OCI-LY1 (cell line): Measurements from ENCODE around the gene TMEM37.

Source experiments
- H2AFZ ChIP-seq: fragments of 200-600 bp; sonication (generic), shearing (Covaris generic); 2 replicates; pipeline ENCODE4 v1.6.0; 2014; ENCODE audit warnings: antibody characterized with exemption, mild to moderate bottlenecking, low read length
- H3F3A ChIP-seq: fragments of 200-600 bp; sonication (generic), shearing (Covaris generic); 2 replicates; pipeline ENCODE4 v1.6.0; 2014; ENCODE audit warnings: mild to moderate bottlenecking, antibody characterized with exemption, low read length, moderate library complexity; ENCODE audit not compliant: insufficient read depth
- H3K27ac ChIP-seq: fragments of 200-600 bp; sonication (generic); 2 replicates; pipeline ENCODE4 v1.5.1; 2014; ENCODE audit warnings: low read length, mixed run types, mild to moderate bottlenecking, low read depth; ENCODE audit not compliant: poor library complexity, severe bottlenecking
- H3K27me3 ChIP-seq: fragments of 200-600 bp; sonication (generic); 2 replicates; pipeline ENCODE4 v1.6.0; 2014; ENCODE audit warnings: antibody characterized with exemption, mild to moderate bottlenecking, low read length, moderate library complexity; ENCODE audit not compliant: insufficient read depth
- H3K36me3 ChIP-seq: fragments of 200-600 bp; sonication (generic); 2 replicates; pipeline ENCODE4 v1.6.1; 2014; ENCODE audit warnings: mild to moderate bottlenecking, antibody characterized with exemption, low read length, moderate library complexity, mixed read lengths; ENCODE audit not compliant: insufficient read depth
- H3K4me1 ChIP-seq: fragments of 200-600 bp; sonication (generic); 2 replicates; pipeline ENCODE4 v1.5.1; 2014; ENCODE audit warnings: mild to moderate bottlenecking, low read length, moderate library complexity; ENCODE audit not compliant: insufficient read depth, severe bottlenecking
- H3K4me2 ChIP-seq: fragments of 200-600 bp; sonication (generic), shearing (Covaris generic); 2 replicates; pipeline ENCODE4 v1.6.1; 2014; ENCODE audit warnings: low read length
- H3K4me3 ChIP-seq: fragments of 200-600 bp; sonication (generic); 2 replicates; pipeline ENCODE4 v1.5.1; 2014; ENCODE audit warnings: low read length, low read depth, mild to moderate bottlenecking, mixed read lengths; ENCODE audit not compliant: poor library complexity, severe bottlenecking
- H3K79me2 ChIP-seq: fragments of 200-600 bp; shearing (Covaris generic); 2 replicates; pipeline ENCODE4 v1.6.1; 2016; ENCODE audit warnings: mixed run types, low read length, mixed read lengths; ENCODE audit not compliant: insufficient read depth
- H3K9ac ChIP-seq: fragments of 200-600 bp; sonication (generic), shearing (Covaris generic); 2 replicates; pipeline ENCODE4 v1.6.1; 2014; ENCODE audit warnings: mild to moderate bottlenecking, low read length, mixed read lengths
- H3K9me2 ChIP-seq: fragments of 200-600 bp; sonication (generic), shearing (Covaris generic); 2 replicates; pipeline ENCODE4 v1.6.1; 2014; ENCODE audit warnings: low read depth, mild to moderate bottlenecking, low read length, mixed read lengths
- H3K9me3 ChIP-seq: fragments of 200-600 bp; shearing (Covaris generic); 2 replicates; pipeline ENCODE4 v1.6.1; 2014; ENCODE audit warnings: low read length, mixed read lengths
- H4K20me1 ChIP-seq: fragments of 200-600 bp; sonication (generic), shearing (Covaris generic); 2 replicates; pipeline ENCODE4 v1.6.0; 2016; ENCODE audit warnings: mild to moderate bottlenecking, low read length; ENCODE audit not compliant: insufficient read depth
- CTCF ChIP-seq: fragments of 200-600 bp; sonication (generic), shearing (Covaris generic); IDR thresholded peaks from 2 replicates; pipeline ENCODE4 v1.5.1; 2017; ENCODE audit warnings: mild to moderate bottlenecking, antibody characterized with exemption, low read length, moderate library complexity, mixed read lengths
- EZH2 ChIP-seq: fragments of 200-600 bp; sonication (generic), shearing (Covaris generic); IDR thresholded peaks from 2 replicates; pipeline ENCODE4 v1.8.0; 2017; ENCODE audit warnings: borderline replicate concordance, mixed run types, mild to moderate bottlenecking, antibody characterized with exemption, low read length, moderate library complexity, mixed read lengths

TMEM37 gene

GRCh38 chr2:119417908-119418307 is 13.7 kb upstream of the TMEM37 start:
- Histone ChIP-seq H3K9me2 (no peaks in the 10 kb centered on the region), H3K79me2 (no peaks in the 10 kb centered on the region), H4K20me1 (no peaks in the 10 kb centered on the region), H3K36me3 (no peaks in the 10 kb centered on the region), H3K9me3 (no peaks in the 10 kb centered on the region), H3K4me2 (no peak overlapping the region), H3K4me1 (no peaks in the 10 kb centered on the region), H3F3A (no peaks in the 10 kb centered on the region), H3K9ac (no peak overlapping the region), H3K4me3 (no peak overlapping the region), H3K27ac (no peak overlapping the region), H3K27me3 (peaks cover 3% of the 10 kb centered on the region; the same call in 1 of the 2 replicates), H2AFZ (no peak overlapping the region)
- TF ChIP-seq CTCF (no peak), EZH2 (no peak)

- H3F3A ChIP-seq: no peaks in the 10 kb centered on the region
- H2AFZ ChIP-seq: no peak overlapping the region
- no peaks in the 10 kb centered on the region for H3K9me3 ChIP-seq
- no peak for TF ChIP-seq CTCF
- TF ChIP-seq EZH2: no peak
- H3K79me2 ChIP-seq: no peaks in the 10 kb centered on the region
- no peak overlapping the region for H3K4me2 ChIP-seq
- no peaks in the 10 kb centered on the region for H3K36me3 ChIP-seq
- no peak overlapping the region for H3K4me3 ChIP-seq
- H3K27me3 ChIP-seq: peaks cover 3% of the 10 kb centered on the region; the same call in 1 of the 2 replicates
- H3K9ac ChIP-seq: no peak overlapping the region
- no peak overlapping the region for H3K27ac ChIP-seq
- H3K4me1 ChIP-seq: no peaks in the 10 kb centered on the region
- no peaks in the 10 kb centered on the region for H4K20me1 ChIP-seq
- no peaks in the 10 kb centered on the region for H3K9me2 ChIP-seq
These were observed 12.6 kb upstream of the TMEM37 start for GRCh38 chr2:119419065-119419464.

- H3K4me3 ChIP-seq: no peak overlapping the region
- no peaks in the 10 kb centered on the region for H3K36me3 ChIP-seq
- H3K9me3 ChIP-seq: no peaks in the 10 kb centered on the region
- no peak overlapping the region for H3K9ac ChIP-seq
- no peaks in the 10 kb centered on the region for H3K9me2 ChIP-seq
- no peaks in the 10 kb centered on the region for H4K20me1 ChIP-seq
- no peak overlapping the region for H2AFZ ChIP-seq
- no peaks in the 10 kb centered on the region for H3K79me2 ChIP-seq
- no peak overlapping the region for H3K27ac ChIP-seq
- no peaks in the 10 kb centered on the region for H3K4me1 ChIP-seq
- H3F3A ChIP-seq: no peaks in the 10 kb centered on the region
- TF ChIP-seq EZH2: no peak
- TF ChIP-seq CTCF: no peak
- no peak overlapping the region for H3K4me2 ChIP-seq
- H3K27me3 ChIP-seq: peaks cover 3% of the 10 kb centered on the region; the same call in 1 of the 2 replicates
These were observed 11.7 kb upstream of the TMEM37 start for GRCh38 chr2:119419803-119420508.
